ENCODE results near the gene TOR2A.

TOR2A gene

GRCh38 chr9:127741831-127742434, 6.8 kb upstream of the TOR2A start:
- no peak for DNase-seq

DNA sequence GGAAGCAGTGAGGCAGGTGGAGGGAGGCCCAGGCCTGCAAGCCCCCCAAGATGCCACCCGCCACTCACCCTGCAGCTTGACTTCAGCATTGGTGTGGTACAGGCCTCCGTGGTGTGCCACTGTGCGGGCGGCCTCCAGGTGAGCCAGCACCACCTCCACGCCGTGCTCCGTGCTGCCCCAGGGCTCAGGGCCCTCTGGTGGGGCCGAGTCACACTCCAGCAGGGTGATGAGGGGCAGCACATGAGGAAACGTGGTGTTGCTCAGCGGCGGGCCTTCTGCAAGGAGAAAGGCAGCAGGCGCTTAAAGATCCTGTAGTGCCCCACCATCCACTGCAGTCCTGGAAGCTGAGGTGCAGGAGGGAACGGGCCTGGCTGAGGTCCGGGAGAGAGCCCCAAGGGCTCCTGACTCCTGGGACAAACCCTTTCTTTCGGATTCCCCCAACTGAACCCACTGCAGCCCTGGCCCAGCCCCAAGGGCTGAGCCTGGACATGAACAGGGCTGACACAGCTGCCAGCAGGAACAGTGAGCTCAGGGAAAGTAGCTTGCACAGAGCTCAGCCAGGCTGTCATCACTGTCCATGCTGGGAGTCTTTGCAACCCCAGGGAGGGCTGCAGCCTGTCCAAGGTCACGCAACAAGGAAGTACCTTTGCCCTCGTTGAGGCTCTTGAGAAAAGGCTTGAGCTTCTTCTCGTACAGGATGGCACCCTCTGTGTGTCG, 4.7 kb upstream of the TOR2A start:
- no peak for DNase-seq

DNA sequence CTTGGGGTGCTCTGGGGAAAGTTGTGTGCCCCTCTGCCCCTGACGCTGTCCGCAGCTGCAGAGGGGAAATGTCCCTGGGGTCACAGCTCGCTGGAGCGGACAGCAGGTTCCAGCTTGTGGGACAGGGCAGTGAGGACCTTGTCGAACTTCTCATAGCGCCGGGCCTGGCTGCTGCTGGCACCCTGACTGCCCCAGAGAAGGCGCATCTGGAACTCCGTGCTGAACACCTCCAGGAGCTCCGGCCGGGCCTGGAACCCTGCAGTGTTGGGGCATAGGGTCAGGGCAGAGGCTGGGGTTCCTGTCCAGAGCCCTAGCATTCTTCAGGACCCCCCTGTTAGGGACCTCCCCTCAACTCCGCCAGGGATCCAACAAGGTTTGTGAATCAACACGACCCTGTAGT, 3.6 kb upstream of the TOR2A start:
- no peak for DNase-seq

DNA sequence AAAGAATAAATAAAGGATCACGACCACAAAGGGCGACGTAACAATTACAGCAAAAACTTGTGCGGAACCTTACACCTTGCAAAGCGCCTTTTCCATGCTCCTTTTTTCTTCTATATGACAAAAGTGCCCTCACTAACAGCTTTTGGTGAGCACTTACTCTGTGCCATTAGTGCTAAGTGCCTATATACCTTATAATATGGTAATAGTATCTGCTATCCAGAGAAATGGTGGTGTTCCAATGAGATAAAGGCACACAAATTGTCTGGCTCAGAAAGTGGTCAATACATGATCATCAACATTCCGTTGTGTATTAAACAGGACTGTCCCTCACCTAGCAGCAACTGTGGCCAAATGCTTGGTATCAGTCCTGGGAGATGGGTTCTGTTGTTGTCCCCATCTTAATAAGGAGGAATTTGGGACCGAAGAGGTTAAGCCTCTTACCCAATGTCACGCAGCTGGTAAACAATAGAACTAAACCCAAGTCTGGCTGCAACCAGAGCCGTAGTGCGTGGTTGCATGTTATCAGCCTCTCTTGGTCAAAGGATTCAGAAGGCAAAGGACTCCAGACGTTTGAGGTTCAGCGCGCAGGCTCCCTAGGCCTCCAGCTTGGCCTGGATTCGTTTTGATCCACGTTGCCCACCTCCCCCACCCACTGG, 564 bp upstream of the TOR2A start:
- no peak for DNase-seq

DNA sequence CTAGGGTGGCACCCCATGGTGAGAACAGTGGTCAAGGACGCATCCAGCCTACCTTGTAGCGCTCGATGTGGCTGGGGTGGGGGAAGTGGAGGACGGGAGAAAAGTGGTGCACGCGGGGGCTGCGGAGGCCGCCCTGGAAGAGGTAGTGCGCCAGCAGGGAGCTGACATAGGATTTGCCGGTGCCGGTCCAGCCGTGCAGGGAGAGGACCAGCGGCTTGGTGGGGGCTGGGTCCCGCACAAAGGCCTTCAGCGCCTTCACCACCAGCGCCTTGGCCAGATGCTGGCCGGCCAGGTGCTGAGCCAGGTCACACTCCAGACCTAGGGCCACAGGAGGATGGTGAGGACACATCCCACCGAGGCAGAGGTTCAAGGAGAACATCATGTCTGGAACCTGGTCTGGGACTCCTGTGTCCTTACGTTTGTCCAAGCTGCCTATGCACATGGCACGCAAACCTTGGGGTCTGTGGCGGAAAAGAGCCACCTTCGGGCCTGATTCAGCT, 797 bp downstream of the TOR2A start:
- DNase-seq: no peak

GRCh38 chr9:127733614-127734013, 1.5 kb downstream of the TOR2A start:
- no peak for DNase-seq

DNA sequence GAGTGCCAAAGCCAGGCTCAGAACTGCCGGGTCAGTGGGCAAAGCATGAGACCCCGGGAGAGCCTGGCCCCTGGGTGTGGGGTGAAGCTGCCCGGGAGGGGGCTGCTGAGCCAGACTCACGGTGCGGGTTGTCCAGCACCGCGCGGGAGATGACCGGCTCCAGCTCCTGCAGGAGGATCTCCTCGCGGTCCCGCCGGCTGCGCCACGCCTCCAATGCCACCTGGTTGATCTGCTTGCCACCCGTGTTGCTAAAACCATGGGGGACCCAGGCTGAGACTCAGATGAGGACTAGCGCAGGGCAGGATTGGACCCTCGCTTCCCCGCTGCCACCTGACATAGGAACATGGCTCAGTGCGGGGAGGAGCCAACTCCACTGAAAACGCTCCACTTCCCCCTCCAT, 2.6 kb downstream of the TOR2A start:
- no peak for DNase-seq

GRCh38 chr9:127731938-127732337, 3.2 kb downstream of the TOR2A start:
- no peak for DNase-seq

DNA sequence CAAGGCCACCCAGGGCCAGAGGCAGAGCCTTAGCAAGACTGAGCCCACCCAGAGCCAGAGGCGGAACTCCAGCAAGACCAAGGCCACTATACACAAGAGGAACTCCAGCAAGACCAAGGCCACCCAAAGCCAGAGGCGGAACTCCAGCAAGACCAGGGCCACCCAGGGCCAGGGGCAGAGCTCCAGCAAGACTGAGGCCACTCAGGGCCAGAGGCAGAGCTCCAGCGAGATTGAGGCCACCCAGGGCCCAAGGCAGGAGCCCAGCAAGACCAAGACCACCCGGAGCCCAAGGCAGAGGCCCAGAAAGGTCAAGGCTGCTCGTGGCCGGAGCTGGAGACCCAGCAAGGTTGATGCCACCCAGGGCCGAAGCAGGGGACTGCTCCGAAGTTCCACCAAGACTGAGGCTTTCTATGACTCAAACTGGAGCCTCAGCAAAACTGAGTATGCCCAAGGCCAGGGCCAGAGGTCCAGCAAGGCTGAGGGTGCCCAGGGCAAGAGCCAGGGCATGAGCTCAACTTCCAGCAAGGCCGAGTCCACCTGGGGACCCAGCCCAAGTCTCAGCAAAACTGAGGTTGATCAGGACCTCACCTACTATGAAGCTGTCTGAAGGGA, 4.2 kb downstream of the TOR2A start:
- no peak for DNase-seq

DNA sequence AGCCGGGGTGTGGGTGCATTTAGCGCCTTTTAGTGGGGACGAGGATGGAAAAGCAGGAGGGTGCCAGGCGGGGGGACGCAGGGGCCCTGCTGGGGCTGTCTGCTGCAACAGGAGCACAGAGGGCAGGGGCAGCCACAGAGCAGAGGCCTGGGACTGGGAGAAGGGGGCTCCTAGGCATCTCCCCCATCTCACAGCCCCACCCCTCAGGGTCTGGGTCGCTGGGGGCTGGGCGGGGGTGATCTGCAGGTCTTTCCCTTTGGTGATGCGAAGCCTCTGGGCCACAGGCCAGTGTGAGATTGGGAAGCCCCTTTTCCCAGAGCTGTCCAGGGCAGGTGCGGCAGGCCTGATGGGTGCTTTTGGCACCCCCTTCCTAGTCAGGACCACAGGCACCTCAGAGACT, 4.8 kb downstream of the TOR2A start:
- DNase-seq: no peak

DNA sequence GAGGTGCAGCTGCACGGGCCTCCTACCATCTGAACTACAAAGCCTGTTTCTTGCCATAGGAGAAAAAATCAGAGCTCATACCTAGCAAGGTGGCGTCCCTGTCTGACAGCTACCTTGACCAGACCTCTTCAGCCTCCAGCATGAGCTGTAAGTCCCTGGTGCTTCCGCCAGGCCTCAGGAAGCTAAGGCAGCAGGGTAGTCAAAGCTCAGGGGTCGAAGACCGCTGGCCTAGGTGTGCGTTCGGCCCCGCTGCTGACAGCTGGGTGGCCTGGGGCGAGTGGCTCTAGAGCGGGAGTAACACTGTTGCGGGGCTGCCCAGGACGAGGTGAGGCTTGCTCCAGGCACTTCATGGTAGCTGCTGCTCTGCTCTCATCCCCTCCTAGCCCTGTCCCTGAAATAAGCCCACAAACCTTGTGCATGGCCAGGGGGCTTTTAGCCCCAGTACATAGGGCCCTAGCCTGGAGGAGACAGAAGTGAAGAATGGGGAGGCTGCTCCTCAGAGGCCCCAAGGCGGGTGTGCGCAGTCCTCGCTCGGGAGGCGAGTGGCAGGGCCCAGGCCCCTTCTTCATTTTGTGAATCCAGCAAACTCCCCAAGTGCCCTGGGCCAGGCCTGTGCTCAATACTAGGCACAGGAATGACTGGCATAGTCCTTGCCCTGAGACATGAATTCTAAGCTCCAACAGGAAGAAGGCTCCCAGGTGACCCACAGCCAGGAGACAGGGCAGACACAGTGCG, 5.4 kb downstream of the TOR2A start:
- DNase-seq: no peak

DNA sequence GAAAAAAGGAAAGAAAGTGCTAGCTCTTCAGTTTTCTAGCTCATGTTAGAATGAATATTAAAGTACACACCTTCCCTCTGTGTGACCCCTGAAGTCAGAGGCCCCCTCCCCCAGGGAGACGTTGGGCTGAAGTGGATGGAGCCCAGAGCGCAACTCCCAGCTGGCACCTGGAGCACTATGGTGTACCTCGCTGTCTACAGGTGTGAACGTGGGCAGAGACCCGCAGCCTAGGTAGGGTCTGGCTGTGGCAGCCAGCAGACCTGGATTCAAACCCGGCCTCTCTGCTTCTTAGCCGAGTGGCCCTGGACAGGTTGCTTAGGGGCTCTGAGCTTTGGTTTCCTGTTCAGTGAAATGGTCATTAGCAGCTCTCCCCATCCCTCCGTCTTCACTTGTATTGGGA, 6.3 kb downstream of the TOR2A start:
- no peak for DNase-seq

DNA sequence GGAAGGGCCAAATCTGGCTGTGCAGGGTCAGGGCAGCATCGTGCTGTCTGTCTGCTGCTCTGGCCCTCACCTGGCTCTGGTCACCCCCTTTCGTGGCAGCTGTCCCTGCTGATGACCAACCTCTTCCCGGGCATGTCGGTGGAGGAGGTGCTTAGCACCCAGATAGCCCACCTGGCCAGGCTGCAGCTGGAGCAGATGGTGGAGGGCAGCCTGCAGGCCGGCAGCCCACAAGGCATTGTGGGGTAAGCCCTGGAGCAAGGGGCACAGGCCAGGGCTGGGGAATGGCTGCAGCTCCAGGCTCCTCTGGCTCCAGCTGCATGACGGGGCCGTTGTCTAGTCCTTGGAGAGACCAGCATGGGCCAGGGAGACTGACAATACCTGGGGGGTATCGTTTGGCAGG, 8.2 kb downstream of the TOR2A start:
- no peak for DNase-seq

- DNase-seq: no peak
Observed at GRCh38 chr9:127724012-127724411, 11.1 kb downstream of the TOR2A start.

- DNase-seq: no peak
Observed at GRCh38 chr9:127723444-127723843, 11.7 kb downstream of the TOR2A start.

GRCh38 chr9:127723013-127723412, 12.1 kb downstream of the TOR2A start:
- no peak for DNase-seq

DNA sequence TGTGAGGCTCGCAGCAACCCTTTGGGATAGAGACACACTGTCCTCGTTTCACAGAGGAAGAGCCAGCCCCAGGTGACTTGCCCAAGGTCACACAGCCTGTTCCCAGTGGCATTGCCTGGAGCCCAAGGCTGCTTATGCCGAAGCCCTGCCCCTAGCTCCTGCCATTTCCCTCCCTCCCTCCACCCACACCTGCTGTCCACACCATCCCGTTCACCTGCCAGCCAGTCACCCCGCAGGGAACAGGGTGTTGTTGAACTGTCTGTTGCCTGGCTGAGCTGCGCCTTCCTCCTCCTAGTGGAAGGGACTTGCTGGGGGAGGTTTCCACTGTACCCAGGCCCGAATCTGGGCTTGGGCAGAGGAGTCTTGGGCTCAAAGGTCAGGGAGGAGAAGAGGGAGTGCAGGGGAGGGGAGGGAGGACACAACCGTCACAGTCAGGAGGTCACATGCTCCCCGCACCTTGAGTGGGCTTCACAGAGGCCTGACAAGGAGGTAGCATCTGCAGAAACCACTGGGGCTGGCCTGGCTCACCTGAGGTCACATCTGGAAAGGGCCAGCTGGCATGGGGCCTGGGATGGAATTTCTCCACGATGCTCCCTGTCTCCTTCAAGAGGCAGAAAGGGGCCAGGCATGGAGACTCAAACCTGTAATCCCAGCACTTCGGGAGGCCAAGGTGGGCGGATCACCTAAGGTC, 12.9 kb downstream of the TOR2A start:
- DNase-seq: no peak

DNA sequence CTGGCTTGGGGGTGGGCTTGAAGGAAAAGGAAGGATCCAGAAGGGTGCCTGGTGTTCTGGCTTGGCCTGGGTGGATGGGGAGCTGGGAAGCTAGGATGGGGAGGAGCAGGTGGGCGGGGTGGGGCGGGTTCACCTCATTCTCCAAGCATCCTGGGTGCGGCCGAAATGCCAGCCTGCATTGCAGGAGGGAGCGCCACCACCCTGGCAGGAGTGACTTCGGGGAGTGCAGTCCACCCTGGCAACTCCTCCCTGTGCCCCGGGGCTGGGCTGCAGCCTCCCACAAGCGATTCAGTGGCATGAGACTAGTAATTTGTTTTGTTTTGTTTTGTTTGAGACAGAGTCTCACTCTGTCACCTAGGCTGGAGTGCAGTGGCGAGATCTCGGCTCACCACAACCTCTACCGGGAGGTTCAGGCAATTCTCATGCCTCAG, 13.7 kb downstream of the TOR2A start:
- DNase-seq: no peak

DNA sequence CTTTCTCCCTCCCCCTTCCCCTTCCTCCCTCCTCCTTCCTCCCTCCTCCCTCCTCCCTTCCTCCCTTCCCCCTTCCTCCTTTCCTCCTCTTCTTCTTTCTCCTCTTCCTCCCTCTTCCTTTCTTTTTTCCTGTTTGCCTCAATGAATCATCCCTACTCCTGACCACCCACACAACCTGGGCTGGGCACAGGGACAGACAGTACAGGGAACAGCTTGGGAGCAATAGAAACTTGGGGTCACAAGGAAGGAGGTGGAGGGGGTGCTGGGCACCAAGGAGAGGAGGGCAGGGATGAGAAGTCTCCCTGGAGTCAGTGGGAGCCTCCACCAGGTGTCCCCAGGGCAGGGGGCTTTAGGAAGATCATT, 14.2 kb downstream of the TOR2A start:
- no peak for DNase-seq

- no peak for DNase-seq
Observed at GRCh38 chr9:127720031-127720864, 14.8 kb downstream of the TOR2A start.

GRCh38 chr9:127717766-127718165, 17.3 kb downstream of the TOR2A start:
- no peak for DNase-seq

DNA sequence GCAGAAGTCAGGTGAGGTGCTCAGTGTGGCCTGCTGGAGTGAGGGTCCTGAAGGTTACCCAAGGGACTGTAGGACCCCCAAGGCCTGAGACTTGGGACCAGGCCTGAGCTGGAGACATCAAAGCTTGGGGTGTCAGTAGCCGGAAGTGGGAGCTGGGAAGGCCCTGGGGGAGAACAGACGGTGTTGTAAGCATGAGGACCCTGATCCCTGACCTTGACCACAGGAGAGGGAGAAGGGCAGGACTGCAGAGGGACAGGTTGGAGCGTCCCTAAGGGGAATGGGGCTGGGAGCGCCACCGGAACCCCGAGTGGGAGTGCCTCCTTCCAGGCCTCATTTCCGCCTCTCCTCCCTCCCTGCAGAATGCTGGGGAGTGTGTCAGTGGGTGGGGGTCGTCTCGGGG, 18.7 kb downstream of the TOR2A start:
- DNase-seq: no peak

All from activated CD4-positive, CD25-positive, alpha-beta regulatory T cell treated with anti-CD3 and anti-CD28 coated beads, Interleukin-2, amount 50 U/mL, for 72 hours (primary cell).